Measurements from ENCODE around the gene CAPNS2.

CAPNS2 gene

GRCh38 chr16:55574811-55575210, 8.3 kb downstream of the CAPNS2 start:
- TF ChIP-seq CTCF (IDR thresholded peaks at IDR 0.05; ENCODE audit: low read depth, low read length) = no peak
- no peak overlapping the region for H3K4me3 ChIP-seq (ENCODE audit: low read depth, low read length)

- no peak overlapping the region for H3K4me3 ChIP-seq (ENCODE audit: low read depth, low read length)
These were observed 9.0 kb downstream of the CAPNS2 start for GRCh38 chr16:55575496-55575895.

GRCh38 chr16:55576384-55576783, 9.9 kb downstream of the CAPNS2 start:
- no peak overlapping the region for H3K4me3 ChIP-seq (ENCODE audit: low read depth, low read length)
- no peak for TF ChIP-seq CTCF (IDR thresholded peaks at IDR 0.05; ENCODE audit: low read depth, low read length)

More at GRCh38 chr16:55575496-55575895, 9.0 kb downstream of the CAPNS2 start:
- TF ChIP-seq CTCF (IDR thresholded peaks at IDR 0.05; ENCODE audit: low read depth, low read length) = no peak

- no peak overlapping the region for H3K4me3 ChIP-seq (ENCODE audit: low read depth, low read length)
- TF ChIP-seq CTCF (IDR thresholded peaks at IDR 0.05; ENCODE audit: low read depth, low read length) = no peak
These were observed 11.4 kb downstream of the CAPNS2 start for GRCh38 chr16:55577887-55578286.

- TF ChIP-seq CTCF (IDR thresholded peaks at IDR 0.05; ENCODE audit: low read depth, low read length) = no peak
- H3K4me3 ChIP-seq (ENCODE audit: low read depth, low read length) = no peak overlapping the region
These were observed 19.1 kb downstream of the CAPNS2 start for GRCh38 chr16:55585631-55586030.

- no peak for TF ChIP-seq CTCF (IDR thresholded peaks at IDR 0.05; ENCODE audit: low read depth, low read length)
- H3K4me3 ChIP-seq (ENCODE audit: low read depth, low read length) = no peak overlapping the region
These were observed 22.3 kb downstream of the CAPNS2 start for GRCh38 chr16:55588799-55589198.

- H3K4me3 ChIP-seq (ENCODE audit: low read depth, low read length) = no peak overlapping the region
- no peak for TF ChIP-seq CTCF (IDR thresholded peaks at IDR 0.05; ENCODE audit: low read depth, low read length)
These were observed 25.8 kb downstream of the CAPNS2 start for GRCh38 chr16:55592306-55592705.

Measured in WI38 (cell line).